ENCODE data around the gene RNASE11.

GRCh38 chr14:20620798-20621478 lies 33.1 kb upstream of the RNASE11 start:
- TF ChIP-seq CTCF (IDR thresholded peaks at IDR 0.05; ENCODE audit: low read depth, low read length, poor library complexity, severe bottlenecking) (no peak), EZH2phosphoT487 (IDR thresholded peaks at IDR 0.05; ENCODE audit: borderline replicate concordance, low read length) (no peak)
